Neuronal stem cell (in vitro differentiated cells): ENCODE data around the gene DOCK4.

Experiments
- DNase-seq: peaks from one replicate; pipeline ENCODE4 v3.0.0-alpha.2; 2013; ENCODE audit warnings: low spot score
- H2AFZ ChIP-seq: one replicate; pipeline ENCODE4 v1.6.1; 2013; ENCODE audit warnings: mild to moderate bottlenecking, low read length, inconsistent platforms
- H2AK5ac ChIP-seq: 2 replicates; pipeline ENCODE4 v1.6.1; 2013; ENCODE audit warnings: low read depth, mild to moderate bottlenecking, inconsistent platforms, low read length, moderate library complexity, mixed read lengths
- H2BK120ac ChIP-seq: 2 replicates; pipeline ENCODE4 v1.6.1; 2013; ENCODE audit warnings: low read depth, mild to moderate bottlenecking, inconsistent platforms, low read length, moderate library complexity, mixed read lengths
- H2BK12ac ChIP-seq: one replicate; pipeline ENCODE4 v1.6.1; 2013; ENCODE audit warnings: low read length, inconsistent platforms
- H2BK15ac ChIP-seq: 2 replicates; pipeline ENCODE4 v1.6.1; 2013; ENCODE audit warnings: mild to moderate bottlenecking, low read length, inconsistent platforms, mixed read lengths
- H2BK5ac ChIP-seq: one replicate; pipeline ENCODE4 v1.6.1; 2013; ENCODE audit warnings: inconsistent platforms, mild to moderate bottlenecking, low read length, moderate library complexity
- H3K14ac ChIP-seq: one replicate; pipeline ENCODE4 v1.6.1; 2013; ENCODE audit warnings: low read length, inconsistent platforms
- H3K18ac ChIP-seq: 2 replicates; pipeline ENCODE4 v1.6.1; 2013; ENCODE audit warnings: low read length, inconsistent platforms
- H3K23ac ChIP-seq: 2 replicates; pipeline ENCODE4 v1.6.1; 2013; ENCODE audit warnings: low read depth, mild to moderate bottlenecking, mixed read lengths, low read length, inconsistent platforms; ENCODE audit not compliant: poor library complexity
- H3K27ac ChIP-seq: replicated peaks from 3 replicates; pipeline ENCODE4 v1.5.1; 2013; ENCODE audit warnings: low read length, inconsistent platforms
- H3K27me3 ChIP-seq, 3 experiments: 2 replicates each; pipeline ENCODE4 v1.6.1; 2013; ENCODE audit warnings: low read length in 3 of 3, mild to moderate bottlenecking in 2 of 3, inconsistent platforms in 1 of 3, low read depth in 1 of 3, mixed read lengths in 1 of 3, moderate library complexity in 1 of 3; ENCODE audit not compliant: control insufficient read depth in 3 of 3, insufficient read depth in 3 of 3
- H3K36me3 ChIP-seq, 2 donors: replicated peaks in 1 of 2; 2 replicates each; pipeline ENCODE4 v1.6.1; 2013; ENCODE audit warnings: low read length in 2 of 2; ENCODE audit not compliant: control insufficient read depth in 2 of 2, insufficient read depth in 2 of 2
- H3K4ac ChIP-seq: 2 replicates; pipeline ENCODE4 v1.6.1; 2013; ENCODE audit warnings: inconsistent platforms, mild to moderate bottlenecking, low read length, moderate library complexity
- H3K4me1 ChIP-seq, 2 donors: 1 replicate in 1 of 2; 2 replicates in 1 of 2; pipeline ENCODE4 v1.6.1; 2013; ENCODE audit warnings: low read length in 2 of 2, low read depth in 1 of 2; ENCODE audit not compliant: control insufficient read depth in 2 of 2, insufficient read depth in 1 of 2
- H3K4me2 ChIP-seq: one replicate; pipeline ENCODE4 v1.6.1; 2013; ENCODE audit warnings: mild to moderate bottlenecking, low read length, inconsistent platforms; ENCODE audit not compliant: insufficient read depth, poor library complexity, severe bottlenecking
- H3K4me3 ChIP-seq, 2 donors: 2 replicates each; pipeline ENCODE4 v1.5.1; 2013; ENCODE audit warnings: low read length in 2 of 2, mild to moderate bottlenecking in 2 of 2, inconsistent platforms in 1 of 2, moderate library complexity in 1 of 2
- H3K79me1 ChIP-seq: one replicate; pipeline ENCODE4 v1.6.1; 2013; ENCODE audit warnings: low read depth, mild to moderate bottlenecking, inconsistent platforms, low read length, moderate library complexity
- H3K9ac ChIP-seq: one replicate; pipeline ENCODE4 v1.6.1; 2013; ENCODE audit warnings: mild to moderate bottlenecking, low read depth, low read length, inconsistent platforms; ENCODE audit not compliant: poor library complexity
- H3K9me3 ChIP-seq, 2 donors: replicated peaks in 1 of 2; 2 replicates each; pipeline versions ENCODE3 to v1.6.1; 2013; ENCODE audit warnings: low read length in 2 of 2, mild to moderate bottlenecking in 2 of 2, inconsistent platforms in 1 of 2, low read depth in 1 of 2, mixed read lengths in 1 of 2, moderate library complexity in 1 of 2; ENCODE audit not compliant: control insufficient read depth in 2 of 2, insufficient read depth in 1 of 2
- H4K8ac ChIP-seq: one replicate; pipeline ENCODE4 v1.6.1; 2013; ENCODE audit warnings: low read depth, mild to moderate bottlenecking, inconsistent platforms, low read length, moderate library complexity
- H4K91ac ChIP-seq: one replicate; pipeline ENCODE4 v1.6.1; 2013; ENCODE audit warnings: low read length, low read depth, mild to moderate bottlenecking, inconsistent platforms; ENCODE audit not compliant: poor library complexity
- WGBS, 2 donors: extraction: QIAGEN DNeasy Blood & Tissue Kit; methylation state at CpG; one replicate each; pipeline ENCODE4 v1.1.7; 2013; ENCODE audit warnings: missing lambda C conversion rate in 2 of 2, mixed read lengths in 1 of 2; ENCODE audit not compliant: insufficient read length in 2 of 2, insufficient replicate concordance in 1 of 2; ENCODE audit errors: extremely low coverage in 2 of 2; 5-methylcytosine and 5-hydroxymethylcytosine counted together

Gene DOCK4

GRCh38 chr7:111829221-111829620, 377.0 kb downstream of the DOCK4 start:
- Histone ChIP-seq H2BK15ac (no peak overlapping the region), H2AK5ac (no peak overlapping the region), H2BK12ac (no peak overlapping the region), H3K23ac (no peak overlapping the region), H3K4me1 (no peaks in the 10 kb centered on the region), H3K14ac (no peak overlapping the region), H2BK120ac (no peak overlapping the region), H3K36me3 (peaks cover 0 to 16% of the 10 kb centered on the region in 2 donors), H3K9ac (no peak overlapping the region), H2AFZ (no peak overlapping the region), H3K27ac (no peak overlapping the region), H3K9me3 (no peaks in the 10 kb centered on the region), H3K18ac (no peak overlapping the region), H3K4me3 (no peak overlapping the region), H3K4me2 (no peak overlapping the region), H4K91ac (no peak overlapping the region), H4K8ac (no peak overlapping the region), H3K27me3 (no peaks in the 10 kb centered on the region), H2BK5ac (no peak overlapping the region), H3K79me1 (no peaks in the 10 kb centered on the region), H3K4ac (no peak overlapping the region)
- DNase-seq, result no peak
- no CpG with 5 or more reads among the region's 2 CpGs for WGBS, 2 donors

- Histone ChIP-seq H3K4me3 (no peak overlapping the region), H3K4ac (no peak overlapping the region), H2BK12ac (no peak overlapping the region), H3K14ac (no peak overlapping the region), H3K27me3 (no peaks in the 10 kb centered on the region), H3K18ac (no peak overlapping the region), H4K91ac (no peak overlapping the region), H2BK120ac (no peak overlapping the region), H3K36me3 (peaks cover 0 to 6% of the 10 kb centered on the region in 2 donors), H3K4me2 (no peak overlapping the region), H3K9me3 (no peaks in the 10 kb centered on the region), H2BK5ac (no peak overlapping the region), H2AK5ac (no peak overlapping the region), H3K27ac (no peak overlapping the region), H3K9ac (no peak overlapping the region), H2BK15ac (no peak overlapping the region), H3K4me1 (no peaks in the 10 kb centered on the region), H2AFZ (no peak overlapping the region), H3K23ac (no peak overlapping the region), H4K8ac (no peak overlapping the region), H3K79me1 (no peaks in the 10 kb centered on the region)
- no CpG with 5 or more reads among the region's 1 CpG for WGBS, 2 donors
- DNase-seq, result no peak
Observed at GRCh38 chr7:111827863-111828504, 378.2 kb downstream of the DOCK4 start.

GRCh38 chr7:111825046-111825445, 381.2 kb downstream of the DOCK4 start:
- Histone ChIP-seq H3K4me3 (no peak overlapping the region), H3K9ac (no peak overlapping the region), H2AFZ (no peak overlapping the region), H3K9me3 (no peaks in the 10 kb centered on the region), H3K18ac (no peak overlapping the region), H2BK15ac (no peak overlapping the region), H4K8ac (no peak overlapping the region), H3K79me1 (no peaks in the 10 kb centered on the region), H2BK120ac (no peak overlapping the region), H3K4ac (no peak overlapping the region), H3K14ac (no peak overlapping the region), H3K23ac (no peak overlapping the region), H3K4me1 (no peaks in the 10 kb centered on the region), H3K27me3 (no peaks in the 10 kb centered on the region), H3K27ac (no peak overlapping the region), H2AK5ac (no peak overlapping the region), H4K91ac (no peak overlapping the region), H2BK5ac (no peak overlapping the region), H2BK12ac (no peak overlapping the region), H3K36me3 (peaks cover 0 to 16% of the 10 kb centered on the region in 2 donors), H3K4me2 (no peak overlapping the region)
- WGBS, 2 donors, result no CpG with 5 or more reads among the region's 2 CpGs
- DNase-seq, result no peak

GRCh38 chr7:111823826-111824225, 382.4 kb downstream of the DOCK4 start:
- WGBS, 2 donors, result no CpG with 5 or more reads among the region's 4 CpGs
- Histone ChIP-seq H2BK12ac (no peak overlapping the region), H3K18ac (no peak overlapping the region), H3K79me1 (no peaks in the 10 kb centered on the region), H2BK15ac (no peak overlapping the region), H3K9ac (no peak overlapping the region), H3K4me1 (no peaks in the 10 kb centered on the region), H3K27me3 (no peaks in the 10 kb centered on the region), H3K23ac (no peak overlapping the region), H2BK120ac (no peak overlapping the region), H4K91ac (no peak overlapping the region), H3K4ac (no peak overlapping the region), H2BK5ac (no peak overlapping the region), H3K14ac (no peak overlapping the region), H2AK5ac (no peak overlapping the region), H4K8ac (no peak overlapping the region), H3K9me3 (no peaks in the 10 kb centered on the region), H3K36me3 (peaks cover 0 to 18% of the 10 kb centered on the region in 2 donors), H3K4me2 (no peak overlapping the region), H2AFZ (no peak overlapping the region), H3K4me3 (no peak overlapping the region), H3K27ac (no peak overlapping the region)
- DNase-seq, result no peak
